GM06990 (cell line): ENCODE data around the gene TTC39A.

ENCODE experiments used
- DNase-seq: peaks from one replicate; pipeline ENCODE4 v3.0.0-alpha.2; 2011; ENCODE audit not compliant: insufficient read length; ENCODE audit errors: extremely low read depth
- H3K27me3 ChIP-seq: replicated peaks from 2 replicates; pipeline ENCODE4 v1.6.0; 2011; ENCODE audit warnings: low read length; ENCODE audit not compliant: control insufficient read depth, insufficient read depth
- H3K36me3 ChIP-seq: 2 replicates; pipeline ENCODE4 v1.5.1; 2011; ENCODE audit warnings: low read length; ENCODE audit not compliant: control insufficient read depth, insufficient read depth
- H3K4me3 ChIP-seq: replicated peaks from 2 replicates; pipeline ENCODE4 v1.5.1; 2011; ENCODE audit warnings: low read depth, mild to moderate bottlenecking, control low read depth, low read length
- TF ChIP-seq, protein P1 (sequence below): IDR thresholded peaks from 2 replicates; pipeline ENCODE4 v1.5.1; 2011; ENCODE audit warnings: low read length, control low read depth, mild to moderate bottlenecking, inconsistent platforms; ENCODE audit not compliant: insufficient read depth, poor library complexity, severe bottlenecking

The TTC39A gene

DNA sequence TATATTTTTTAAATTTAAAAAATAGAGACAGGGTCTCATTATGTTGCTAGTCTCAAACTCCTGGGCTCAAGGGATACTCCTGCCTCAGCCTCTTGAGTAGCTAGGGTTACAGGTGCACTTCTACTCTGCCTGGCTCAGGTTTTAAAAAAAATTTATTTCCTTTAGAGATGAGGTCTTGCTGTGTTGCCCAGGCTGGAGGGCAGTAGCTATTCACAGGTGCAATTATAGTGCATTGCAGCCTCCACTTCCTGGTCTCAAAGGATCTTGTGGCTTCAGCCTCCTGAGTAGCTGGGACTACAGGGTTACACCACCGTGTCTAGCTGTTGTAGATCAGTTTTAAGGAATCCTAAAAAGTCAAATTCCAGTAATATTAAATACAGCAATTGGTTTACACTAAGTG, 89.2 kb downstream of the TTC39A start:
- no peak for DNase-seq
- Histone ChIP-seq H3K36me3 (no peaks in the 10 kb centered on the region; the same call in 1 of the 2 replicates), H3K27me3 (no peaks in the 10 kb centered on the region), H3K4me3 (no peak overlapping the region)
- TF ChIP-seq, protein P1, sequence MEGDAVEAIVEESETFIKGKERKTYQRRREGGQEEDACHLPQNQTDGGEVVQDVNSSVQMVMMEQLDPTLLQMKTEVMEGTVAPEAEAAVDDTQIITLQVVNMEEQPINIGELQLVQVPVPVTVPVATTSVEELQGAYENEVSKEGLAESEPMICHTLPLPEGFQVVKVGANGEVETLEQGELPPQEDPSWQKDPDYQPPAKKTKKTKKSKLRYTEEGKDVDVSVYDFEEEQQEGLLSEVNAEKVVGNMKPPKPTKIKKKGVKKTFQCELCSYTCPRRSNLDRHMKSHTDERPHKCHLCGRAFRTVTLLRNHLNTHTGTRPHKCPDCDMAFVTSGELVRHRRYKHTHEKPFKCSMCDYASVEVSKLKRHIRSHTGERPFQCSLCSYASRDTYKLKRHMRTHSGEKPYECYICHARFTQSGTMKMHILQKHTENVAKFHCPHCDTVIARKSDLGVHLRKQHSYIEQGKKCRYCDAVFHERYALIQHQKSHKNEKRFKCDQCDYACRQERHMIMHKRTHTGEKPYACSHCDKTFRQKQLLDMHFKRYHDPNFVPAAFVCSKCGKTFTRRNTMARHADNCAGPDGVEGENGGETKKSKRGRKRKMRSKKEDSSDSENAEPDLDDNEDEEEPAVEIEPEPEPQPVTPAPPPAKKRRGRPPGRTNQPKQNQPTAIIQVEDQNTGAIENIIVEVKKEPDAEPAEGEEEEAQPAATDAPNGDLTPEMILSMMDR, result no peak

DNA sequence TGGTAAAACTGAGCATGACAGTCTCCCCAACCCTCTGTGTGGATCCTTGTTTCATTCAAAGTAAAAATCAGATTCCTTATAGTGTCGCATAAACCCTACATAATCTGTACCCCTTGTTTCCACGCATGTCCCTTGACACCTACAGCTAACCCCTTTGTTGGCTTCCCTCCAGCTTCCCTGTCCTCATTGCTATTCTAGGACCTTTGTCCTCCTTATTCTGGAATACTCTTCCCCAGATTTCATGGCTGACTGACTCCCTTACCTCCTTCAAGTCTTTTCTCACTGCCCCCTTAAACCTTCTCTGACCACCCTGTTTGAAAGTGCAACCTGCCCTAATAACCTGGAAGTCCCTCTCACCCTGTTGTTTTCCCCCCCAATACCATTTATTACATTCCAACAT, 90.3 kb downstream of the TTC39A start:
- Histone ChIP-seq H3K4me3 (no peak overlapping the region), H3K27me3 (no peaks in the 10 kb centered on the region), H3K36me3 (no peaks in the 10 kb centered on the region; the same call in 1 of the 2 replicates)
- DNase-seq, result no peak
- TF ChIP-seq, protein P1, result no peak

DNA sequence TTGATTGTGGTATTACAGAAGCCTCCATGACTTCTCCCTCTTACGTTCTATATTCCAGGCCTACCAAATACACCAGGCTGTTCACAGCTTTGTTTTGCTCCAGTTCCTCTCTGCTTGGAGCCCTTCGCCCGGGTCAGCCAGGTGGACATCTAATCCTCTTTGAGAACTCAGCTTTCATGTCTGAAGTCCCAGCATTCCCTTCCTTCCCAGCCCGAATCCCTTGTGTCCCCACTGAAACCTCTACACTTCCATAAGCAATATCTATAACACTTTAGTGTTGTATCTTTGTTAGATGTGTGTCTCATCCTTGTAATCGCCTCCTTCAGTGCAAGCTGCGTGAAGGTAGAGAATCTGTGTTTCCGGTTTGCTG, 92.3 kb downstream of the TTC39A start:
- no peaks in the 10 kb centered on the region; the same call in 1 of the 2 replicates for H3K36me3 ChIP-seq
- no peak for DNase-seq
- TF ChIP-seq, protein P1, result no peak
- peak overlapping the region; percentile 94 for H3K4me3 ChIP-seq
- no peaks in the 10 kb centered on the region for H3K27me3 ChIP-seq

DNA sequence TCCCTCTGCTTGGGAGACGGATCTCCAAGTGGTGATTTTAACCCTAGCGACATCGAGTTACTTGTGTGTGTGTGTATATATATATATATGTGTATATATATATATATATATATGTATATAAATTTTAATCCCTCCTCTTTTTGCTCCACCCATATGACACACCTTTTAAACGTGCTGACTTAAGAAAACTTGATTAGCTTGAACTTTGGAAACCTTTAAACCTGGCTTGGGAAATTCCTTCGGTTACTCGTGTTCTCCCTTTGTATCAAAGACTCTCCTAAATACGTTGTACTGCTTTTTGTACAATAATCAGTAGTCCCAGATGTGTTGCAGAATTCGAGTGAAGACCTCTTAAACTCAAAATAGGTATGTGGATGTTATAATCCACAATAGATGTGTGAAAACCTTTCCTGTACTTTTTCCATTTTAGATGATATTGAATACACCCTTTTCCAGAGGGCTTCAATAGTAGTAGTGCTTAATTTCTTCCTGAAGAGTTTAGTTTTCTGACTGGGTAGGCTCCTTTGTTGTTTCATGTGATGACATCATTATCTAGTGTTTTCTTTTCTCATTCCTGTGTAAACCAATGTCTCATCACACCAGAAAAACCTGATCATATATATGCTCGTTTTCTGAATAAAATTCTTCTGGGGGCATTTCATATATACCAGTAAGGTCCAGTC, 92.9 kb downstream of the TTC39A start:
- Histone ChIP-seq H3K27me3 (no peaks in the 10 kb centered on the region), H3K4me3 (peak overlapping the region; percentile 94), H3K36me3 (no peaks in the 10 kb centered on the region; the same call in 1 of the 2 replicates)
- DNase-seq, result no peak
- TF ChIP-seq, protein P1, result no peak
